ENCODE results near the gene CNGB1. TPM values are rescaled to one million over a fixed set of nuclear protein-coding genes. Genes with fewer than 3 reads are reported as not detected.

Gene CNGB1
- total and polyA plus RNA-seq, 2 of the 13 experiments (the other 11 are each of a cell fraction or from before 2014, with no cell fraction given), result 0.02 to 0.15 TPM

DNA sequence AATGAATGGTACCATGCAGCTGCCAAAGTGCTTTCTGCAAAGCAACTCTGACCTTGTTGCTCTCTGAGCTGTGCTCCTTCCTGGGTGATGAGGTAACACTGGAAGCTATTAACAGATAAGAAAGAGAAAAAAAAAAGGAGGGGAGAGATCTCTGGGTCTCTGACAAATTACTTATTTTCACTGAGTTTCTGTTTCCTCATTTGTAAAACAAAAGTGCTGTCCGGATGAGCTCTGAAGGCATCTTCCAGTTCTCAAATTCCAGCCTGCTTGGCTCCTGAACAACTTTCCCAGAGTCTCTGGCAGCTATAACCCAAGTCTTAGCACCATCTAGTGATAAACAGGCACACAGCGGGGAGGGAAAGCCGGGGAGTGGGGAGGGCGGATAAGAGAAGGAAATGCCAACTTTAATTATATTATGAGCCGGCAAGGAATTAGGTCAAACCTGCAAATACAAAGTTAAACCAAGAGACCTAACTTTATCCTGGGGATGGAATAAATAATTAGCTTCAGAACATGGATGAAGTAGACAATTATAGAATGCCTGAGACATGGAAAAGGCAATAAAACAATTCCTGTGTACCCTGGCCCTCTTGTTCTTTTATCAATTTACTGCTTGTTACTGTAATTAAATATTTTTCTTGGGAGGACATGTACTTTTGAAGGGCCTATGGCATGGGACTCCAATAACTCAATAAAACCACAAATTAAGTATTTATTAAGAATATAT, 107.3 kb downstream of the CNGB1 start (continued):
- TF ChIP-seq ZNF503 (CRISPR knock-in tag; IDR thresholded peaks at IDR 0.05), result no peak; the same call in 1 of the 2 replicates
- no peak for TF ChIP-seq ZNF564 (CRISPR knock-in tag; IDR thresholded peaks at IDR 0.05)
- TF ChIP-seq, protein P1, sequence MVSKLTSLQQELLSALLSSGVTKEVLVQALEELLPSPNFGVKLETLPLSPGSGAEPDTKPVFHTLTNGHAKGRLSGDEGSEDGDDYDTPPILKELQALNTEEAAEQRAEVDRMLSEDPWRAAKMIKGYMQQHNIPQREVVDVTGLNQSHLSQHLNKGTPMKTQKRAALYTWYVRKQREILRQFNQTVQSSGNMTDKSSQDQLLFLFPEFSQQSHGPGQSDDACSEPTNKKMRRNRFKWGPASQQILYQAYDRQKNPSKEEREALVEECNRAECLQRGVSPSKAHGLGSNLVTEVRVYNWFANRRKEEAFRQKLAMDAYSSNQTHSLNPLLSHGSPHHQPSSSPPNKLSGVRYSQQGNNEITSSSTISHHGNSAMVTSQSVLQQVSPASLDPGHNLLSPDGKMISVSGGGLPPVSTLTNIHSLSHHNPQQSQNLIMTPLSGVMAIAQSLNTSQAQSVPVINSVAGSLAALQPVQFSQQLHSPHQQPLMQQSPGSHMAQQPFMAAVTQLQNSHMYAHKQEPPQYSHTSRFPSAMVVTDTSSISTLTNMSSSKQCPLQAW (CRISPR knock-in tag; IDR thresholded peaks at IDR 0.05), result 0 out of 2 replicates have a peak, but pooled peaks have one; percentile 40
- TF ChIP-seq EHMT2 (IDR thresholded peaks at IDR 0.05; ENCODE audit: borderline replicate concordance, low read depth, low read length), result no peak
- TF ChIP-seq MAFF (IDR thresholded peaks at IDR 0.05; ENCODE audit: low read depth, low read length), result no peak
- no peak for TF ChIP-seq ZBTB3 (CRISPR knock-in tag; IDR thresholded peaks at IDR 0.05; ENCODE audit: borderline replicate concordance, low read depth)
- TF ChIP-seq, protein P2, sequence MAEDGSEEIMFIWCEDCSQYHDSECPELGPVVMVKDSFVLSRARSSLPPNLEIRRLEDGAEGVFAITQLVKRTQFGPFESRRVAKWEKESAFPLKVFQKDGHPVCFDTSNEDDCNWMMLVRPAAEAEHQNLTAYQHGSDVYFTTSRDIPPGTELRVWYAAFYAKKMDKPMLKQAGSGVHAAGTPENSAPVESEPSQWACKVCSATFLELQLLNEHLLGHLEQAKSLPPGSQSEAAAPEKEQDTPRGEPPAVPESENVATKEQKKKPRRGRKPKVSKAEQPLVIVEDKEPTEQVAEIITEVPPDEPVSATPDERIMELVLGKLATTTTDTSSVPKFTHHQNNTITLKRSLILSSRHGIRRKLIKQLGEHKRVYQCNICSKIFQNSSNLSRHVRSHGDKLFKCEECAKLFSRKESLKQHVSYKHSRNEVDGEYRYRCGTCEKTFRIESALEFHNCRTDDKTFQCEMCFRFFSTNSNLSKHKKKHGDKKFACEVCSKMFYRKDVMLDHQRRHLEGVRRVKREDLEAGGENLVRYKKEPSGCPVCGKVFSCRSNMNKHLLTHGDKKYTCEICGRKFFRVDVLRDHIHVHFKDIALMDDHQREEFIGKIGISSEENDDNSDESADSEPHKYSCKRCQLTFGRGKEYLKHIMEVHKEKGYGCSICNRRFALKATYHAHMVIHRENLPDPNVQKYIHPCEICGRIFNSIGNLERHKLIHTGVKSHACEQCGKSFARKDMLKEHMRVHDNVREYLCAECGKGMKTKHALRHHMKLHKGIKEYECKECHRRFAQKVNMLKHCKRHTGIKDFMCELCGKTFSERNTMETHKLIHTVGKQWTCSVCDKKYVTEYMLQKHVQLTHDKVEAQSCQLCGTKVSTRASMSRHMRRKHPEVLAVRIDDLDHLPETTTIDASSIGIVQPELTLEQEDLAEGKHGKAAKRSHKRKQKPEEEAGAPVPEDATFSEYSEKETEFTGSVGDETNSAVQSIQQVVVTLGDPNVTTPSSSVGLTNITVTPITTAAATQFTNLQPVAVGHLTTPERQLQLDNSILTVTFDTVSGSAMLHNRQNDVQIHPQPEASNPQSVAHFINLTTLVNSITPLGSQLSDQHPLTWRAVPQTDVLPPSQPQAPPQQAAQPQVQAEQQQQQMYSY (CRISPR knock-in tag; IDR thresholded peaks at IDR 0.05), result no peak
- peak; percentile 48; the same call in 1 of the 2 replicates for TF ChIP-seq RARA (CRISPR knock-in tag; IDR thresholded peaks at IDR 0.05)
- TF ChIP-seq ZFP36L1 (CRISPR knock-in tag; IDR thresholded peaks at IDR 0.05), result no peak
- TF ChIP-seq ZNF382 (CRISPR knock-in tag; IDR thresholded peaks at IDR 0.05; ENCODE audit: borderline replicate concordance), result no peak
- TF ChIP-seq STAG1 (CRISPR knock-in tag; IDR thresholded peaks at IDR 0.05), result peak; percentile 82
- peak; percentile 49; the same call in 1 of the 2 replicates for TF ChIP-seq SOX5 (CRISPR knock-in tag; IDR thresholded peaks at IDR 0.05; ENCODE audit: borderline replicate concordance)
- TF ChIP-seq CHCHD3 (CRISPR knock-in tag; IDR thresholded peaks at IDR 0.05), result no peak
- TF ChIP-seq MIXL1 (CRISPR knock-in tag; IDR thresholded peaks at IDR 0.05), result peak; percentile 20; the same call in 1 of the 2 replicates
- no peak for TF ChIP-seq NPAS2 (CRISPR knock-in tag; IDR thresholded peaks at IDR 0.05; ENCODE audit: borderline replicate concordance)
- TF ChIP-seq NFKB2 (CRISPR knock-in tag; IDR thresholded peaks at IDR 0.05; ENCODE audit: borderline replicate concordance), result no peak
- TF ChIP-seq RFX5 (IDR thresholded peaks at IDR 0.05; ENCODE audit: low read depth, low read length), result no peak
- TF ChIP-seq ZNF354B (CRISPR knock-in tag; IDR thresholded peaks at IDR 0.05), result no peak
- TF ChIP-seq SP1 (IDR thresholded peaks at IDR 0.05), result no peak
- TF ChIP-seq SP1 (CRISPR knock-in tag; IDR thresholded peaks at IDR 0.05), result no peak
- no peak for TF ChIP-seq SMYD3 (CRISPR knock-in tag; IDR thresholded peaks at IDR 0.05)
- TF ChIP-seq SMAD3 (CRISPR knock-in tag; IDR thresholded peaks at IDR 0.05), result 0 out of 2 replicates have a peak, but pooled peaks have one; percentile 39
- TF ChIP-seq, protein P3, sequence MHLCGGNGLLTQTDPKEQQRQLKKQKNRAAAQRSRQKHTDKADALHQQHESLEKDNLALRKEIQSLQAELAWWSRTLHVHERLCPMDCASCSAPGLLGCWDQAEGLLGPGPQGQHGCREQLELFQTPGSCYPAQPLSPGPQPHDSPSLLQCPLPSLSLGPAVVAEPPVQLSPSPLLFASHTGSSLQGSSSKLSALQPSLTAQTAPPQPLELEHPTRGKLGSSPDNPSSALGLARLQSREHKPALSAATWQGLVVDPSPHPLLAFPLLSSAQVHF (CRISPR knock-in tag; IDR thresholded peaks at IDR 0.05), result no peak
- no peak for TF ChIP-seq NFE2L2 (IDR thresholded peaks at IDR 0.05; ENCODE audit: low read length)

Data from HepG2 (cell line).